Measurements from ENCODE around the gene UNC119B. TPM values are rescaled to one million over a fixed set of nuclear protein-coding genes. Genes with fewer than 3 reads are reported as not detected.

The UNC119B gene
- total RNA-seq, 4 donors from 2014 or later = 19.6 to 38.1 (median 21.8) TPM

DNA sequence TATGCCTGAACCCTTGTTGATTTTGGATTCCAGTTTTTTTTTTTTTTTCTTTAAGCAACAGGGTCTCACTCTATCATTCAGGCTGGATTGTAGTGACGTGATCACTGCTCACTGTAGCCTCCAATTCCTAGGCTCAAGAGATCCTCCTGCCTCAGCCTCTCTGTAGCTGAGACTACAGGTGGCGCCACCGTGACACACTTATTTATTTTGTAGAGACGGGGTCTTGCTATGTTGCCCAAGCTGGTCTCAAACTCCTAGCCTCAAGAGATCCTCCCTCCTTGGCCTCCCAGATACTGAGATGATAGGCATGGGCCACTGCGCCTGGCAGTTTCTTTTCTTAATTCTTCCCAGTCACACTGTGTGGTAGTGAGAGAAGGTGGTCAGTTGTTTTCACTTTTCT lies 40.5 kb downstream of the UNC119B start:
- TF ChIP-seq, protein P1, sequence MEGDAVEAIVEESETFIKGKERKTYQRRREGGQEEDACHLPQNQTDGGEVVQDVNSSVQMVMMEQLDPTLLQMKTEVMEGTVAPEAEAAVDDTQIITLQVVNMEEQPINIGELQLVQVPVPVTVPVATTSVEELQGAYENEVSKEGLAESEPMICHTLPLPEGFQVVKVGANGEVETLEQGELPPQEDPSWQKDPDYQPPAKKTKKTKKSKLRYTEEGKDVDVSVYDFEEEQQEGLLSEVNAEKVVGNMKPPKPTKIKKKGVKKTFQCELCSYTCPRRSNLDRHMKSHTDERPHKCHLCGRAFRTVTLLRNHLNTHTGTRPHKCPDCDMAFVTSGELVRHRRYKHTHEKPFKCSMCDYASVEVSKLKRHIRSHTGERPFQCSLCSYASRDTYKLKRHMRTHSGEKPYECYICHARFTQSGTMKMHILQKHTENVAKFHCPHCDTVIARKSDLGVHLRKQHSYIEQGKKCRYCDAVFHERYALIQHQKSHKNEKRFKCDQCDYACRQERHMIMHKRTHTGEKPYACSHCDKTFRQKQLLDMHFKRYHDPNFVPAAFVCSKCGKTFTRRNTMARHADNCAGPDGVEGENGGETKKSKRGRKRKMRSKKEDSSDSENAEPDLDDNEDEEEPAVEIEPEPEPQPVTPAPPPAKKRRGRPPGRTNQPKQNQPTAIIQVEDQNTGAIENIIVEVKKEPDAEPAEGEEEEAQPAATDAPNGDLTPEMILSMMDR (IDR thresholded peaks at IDR 0.05) = no peak
- ATAC-seq (ENCODE audit: low FRiP score) (no peak), DNase-seq (ENCODE audit: low spot score) (no peak)

GRCh38 chr12:120751389-120751788 lies 41.1 kb downstream of the UNC119B start:
- ATAC-seq (ENCODE audit: low FRiP score) (no peak), DNase-seq (ENCODE audit: low spot score) (no peak)
- TF ChIP-seq, protein P1 (IDR thresholded peaks at IDR 0.05) = no peak

GRCh38 chr12:120754792-120755191 lies 44.5 kb downstream of the UNC119B start:
- TF ChIP-seq, protein P1 (IDR thresholded peaks at IDR 0.05) = no peak
- DNase-seq (ENCODE audit: low spot score) (no peak), ATAC-seq (ENCODE audit: low FRiP score) (no peak)

- no peak for DNase-seq (ENCODE audit: low spot score)
- TF ChIP-seq, protein P1 (IDR thresholded peaks at IDR 0.05) = no peak
Measured at GRCh38 chr12:120755269-120755668, 45.0 kb downstream of the UNC119B start.

DNA sequence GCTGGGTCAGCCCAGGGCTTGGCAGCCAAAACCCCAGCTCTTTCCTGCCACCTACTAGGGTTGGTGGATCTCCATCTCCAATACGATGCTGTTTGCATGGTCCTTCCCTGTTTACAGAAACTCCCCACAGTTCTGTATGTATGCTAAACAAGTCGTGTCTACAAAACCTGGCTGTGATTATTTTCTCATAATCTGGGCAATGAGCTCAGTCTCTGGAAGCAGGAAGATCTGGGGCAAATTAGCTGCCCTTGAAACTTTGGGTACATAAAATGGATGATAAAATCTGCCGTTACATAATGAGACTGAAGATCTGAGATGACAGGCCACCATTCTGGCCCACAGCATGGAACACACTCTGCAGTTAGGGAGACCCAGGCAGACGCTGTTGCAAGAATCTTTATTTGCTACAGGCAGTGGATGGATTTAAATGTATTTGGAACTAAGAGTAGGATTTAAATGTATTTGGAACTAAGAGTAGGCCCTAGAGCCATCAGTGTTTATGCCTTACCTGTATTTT lies 47.0 kb downstream of the UNC119B start:
- ATAC-seq (ENCODE audit: low FRiP score) = no peak
- TF ChIP-seq, protein P1 (IDR thresholded peaks at IDR 0.05) = no peak
- DNase-seq (ENCODE audit: low spot score) = no peak

More at GRCh38 chr12:120755269-120755668, 45.0 kb downstream of the UNC119B start:
- ATAC-seq (ENCODE audit: low FRiP score) = no peak

GRCh38 chr12:120757949-120758348 lies 47.7 kb downstream of the UNC119B start:
- DNase-seq (ENCODE audit: low spot score) (no peak), ATAC-seq (ENCODE audit: low FRiP score) (no peak)
- TF ChIP-seq, protein P1 (IDR thresholded peaks at IDR 0.05) = no peak

GRCh38 chr12:120758798-120759590 lies 48.7 kb downstream of the UNC119B start:
- TF ChIP-seq, protein P1 (IDR thresholded peaks at IDR 0.05) = no peak
- no peak for ATAC-seq (ENCODE audit: low FRiP score)
- no peak for DNase-seq (ENCODE audit: low spot score)
